8988T (cell line): ENCODE results near the gene TCEAL9.
"Not testable (repeated sequence)": the region's sequence is repeated elsewhere in the genome, so short reads cannot be mapped to it uniquely, and the experiment has no call there.

Experiments
- DNase-seq: peaks from one replicate; pipeline ENCODE4 v3.0.0; 2011

The TCEAL9 gene, protein sequence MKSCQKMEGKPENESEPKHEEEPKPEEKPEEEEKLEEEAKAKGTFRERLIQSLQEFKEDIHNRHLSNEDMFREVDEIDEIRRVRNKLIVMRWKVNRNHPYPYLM

DNA sequence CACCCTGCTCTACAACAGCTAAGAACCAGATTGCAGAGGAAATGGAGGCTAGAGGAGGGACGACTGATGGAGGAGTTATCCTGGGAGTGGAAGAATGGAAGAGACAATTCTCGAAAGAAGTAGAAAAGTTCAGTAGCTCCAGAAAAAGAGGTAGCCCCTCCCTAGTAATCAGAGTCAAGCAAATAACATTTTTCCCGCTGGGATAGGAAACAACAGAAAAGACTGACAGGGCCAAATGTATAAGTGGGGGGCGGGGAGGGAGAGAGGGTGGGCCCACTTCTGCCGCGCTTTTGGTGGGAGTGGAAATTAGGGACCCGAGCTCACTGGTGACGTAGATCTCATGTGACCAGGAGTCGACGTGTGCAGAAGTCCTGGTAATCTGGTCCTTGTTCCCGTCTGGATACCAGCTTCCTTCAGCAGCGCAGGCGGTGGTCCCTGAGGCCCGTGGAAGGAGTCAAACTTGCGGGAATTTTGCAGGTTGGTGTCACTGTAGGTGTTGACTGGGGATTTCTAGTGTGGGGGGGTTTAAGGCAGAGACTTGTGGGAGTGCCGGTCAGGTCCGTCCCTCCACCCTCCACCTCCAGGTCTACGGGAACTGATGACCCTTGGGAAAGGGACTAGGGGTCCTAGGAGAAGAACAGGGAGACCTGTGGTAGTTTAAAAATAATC lies at the start of gene TCEAL9:
TSS of gene TCEAL9 (plus strand) at position 377 of the 669 bp plus-strand sequence. CDS start 1,179 bp downstream, outside the sequence.
- no peak for DNase-seq

DNA sequence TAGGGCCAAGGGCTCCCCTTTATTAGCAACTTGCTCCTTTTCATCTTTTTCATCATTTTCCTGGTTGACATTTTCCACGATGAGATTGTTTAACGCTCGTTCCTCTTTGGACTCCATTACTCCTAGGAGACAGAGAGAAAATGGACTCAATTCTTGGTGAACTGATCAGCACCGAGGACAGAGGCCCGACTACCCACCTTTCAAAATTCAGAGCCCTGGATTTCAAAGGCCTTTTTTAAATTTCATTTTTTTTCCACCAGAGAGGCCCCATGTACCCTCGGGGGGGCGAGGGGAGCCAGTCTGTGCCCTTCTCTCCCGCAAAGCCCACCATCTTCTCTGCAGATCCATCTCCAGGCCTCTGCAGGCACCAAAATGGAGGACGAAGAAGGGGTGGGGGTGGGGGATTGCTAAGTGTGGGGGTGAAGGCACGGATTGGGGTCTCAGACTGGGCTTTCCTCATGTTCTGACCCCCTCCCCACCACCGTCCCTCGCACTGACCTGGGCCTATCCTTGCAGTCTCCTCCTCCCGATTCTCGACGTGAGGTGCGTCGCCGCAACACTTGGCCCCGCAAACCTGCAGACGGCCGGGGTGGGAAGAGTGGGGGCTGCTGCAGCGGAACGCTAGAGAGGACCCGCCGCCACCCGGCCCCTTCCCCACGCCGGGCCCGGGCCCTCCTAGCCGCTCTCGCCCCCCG lies 46.3 kb upstream of the TCEAL9 start:
- DNase-seq, result no peak

DNA sequence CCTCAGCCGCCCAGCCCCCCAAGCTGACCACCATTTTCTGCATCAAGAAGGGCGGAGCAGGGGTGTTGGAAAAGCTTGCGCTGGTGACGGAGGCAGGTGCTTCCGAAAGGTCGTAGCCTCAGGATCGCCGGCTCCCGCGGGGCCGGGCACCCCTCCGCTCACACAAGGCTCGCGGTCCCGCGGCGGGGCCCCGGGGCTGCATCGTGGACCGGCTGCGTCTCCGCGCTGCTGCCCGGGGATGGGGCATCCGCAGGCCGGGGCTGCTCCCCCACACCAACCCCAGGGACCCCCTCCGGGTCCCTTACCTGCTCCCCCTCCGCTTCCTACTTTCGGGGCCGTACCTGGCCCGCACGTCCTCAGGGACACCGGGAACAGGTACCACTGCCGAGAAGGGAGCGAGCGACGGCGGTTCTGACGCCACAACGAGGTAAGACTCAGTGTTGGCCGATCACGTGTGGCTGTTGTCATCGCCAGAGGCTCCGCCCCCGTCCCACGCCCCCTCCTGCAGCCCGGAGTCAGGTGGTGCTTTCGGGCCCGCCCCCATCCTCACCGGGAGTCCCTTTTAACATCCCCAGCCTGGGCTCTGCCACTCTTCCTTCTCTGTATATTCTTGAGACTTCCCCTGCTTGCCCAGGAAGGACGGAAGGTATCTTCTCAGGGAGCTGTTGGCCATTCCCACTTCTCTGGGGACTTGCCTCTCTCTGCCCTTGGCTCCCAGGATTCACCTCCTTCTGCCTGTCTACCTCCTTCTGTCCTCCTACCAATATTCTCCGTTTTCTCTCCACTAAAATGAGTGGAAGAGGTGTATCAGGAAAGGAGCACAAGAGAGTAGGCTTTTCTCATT lies 45.5 kb upstream of the TCEAL9 start, which contains the start of gene BEX2:
TSS of gene BEX2 (minus strand) at position 436 of the 844 bp plus-strand sequence. CDS start 1,014 bp downstream, outside the sequence.
- no peak for DNase-seq

- no peak for DNase-seq
Observed at GRCh38 chrX:103311399-103311780, 44.9 kb upstream of the TCEAL9 start.

- DNase-seq, result no peak
Observed at GRCh38 chrX:103329991-103330390, 26.3 kb upstream of the TCEAL9 start, which contains the start of gene TCEAL7. TCEAL7 (plus strand) TSS chrX:103330239; CDS start chrX:103331404, 1,165 bp downstream.

DNA sequence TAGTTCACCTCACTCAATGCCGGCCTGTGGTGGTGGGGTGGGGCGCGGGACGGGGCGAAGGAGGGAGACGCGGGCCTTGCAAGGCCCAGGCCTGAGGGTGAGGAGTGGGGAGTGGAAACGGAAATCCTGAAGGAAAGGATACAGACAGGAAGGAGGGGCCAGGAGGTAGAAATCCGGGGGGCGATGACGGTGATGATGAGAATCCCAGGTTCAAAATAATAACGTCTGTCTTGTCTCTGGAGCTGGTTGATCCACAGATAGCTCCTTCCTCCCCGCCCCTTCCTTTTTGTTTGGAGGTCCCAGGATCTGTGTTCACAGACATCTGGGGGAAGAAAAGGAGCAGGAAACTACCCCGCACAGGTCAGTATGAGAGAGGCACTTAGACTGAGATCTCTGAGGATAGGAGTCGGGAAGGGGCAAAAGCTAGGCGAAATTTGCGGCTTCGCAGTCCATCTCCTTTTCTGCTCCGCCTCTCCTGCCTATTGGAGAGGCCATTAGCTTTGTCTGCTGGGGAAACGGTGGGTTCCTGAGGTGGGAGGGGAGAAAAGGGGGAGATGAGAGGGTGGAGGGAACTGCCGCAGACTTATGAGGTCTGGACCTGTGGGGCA lies 25.5 kb upstream of the TCEAL9 start:
- no peak for DNase-seq

GRCh38 chrX:103338663-103339062 lies 17.6 kb upstream of the TCEAL9 start:
- no peak for DNase-seq

DNA sequence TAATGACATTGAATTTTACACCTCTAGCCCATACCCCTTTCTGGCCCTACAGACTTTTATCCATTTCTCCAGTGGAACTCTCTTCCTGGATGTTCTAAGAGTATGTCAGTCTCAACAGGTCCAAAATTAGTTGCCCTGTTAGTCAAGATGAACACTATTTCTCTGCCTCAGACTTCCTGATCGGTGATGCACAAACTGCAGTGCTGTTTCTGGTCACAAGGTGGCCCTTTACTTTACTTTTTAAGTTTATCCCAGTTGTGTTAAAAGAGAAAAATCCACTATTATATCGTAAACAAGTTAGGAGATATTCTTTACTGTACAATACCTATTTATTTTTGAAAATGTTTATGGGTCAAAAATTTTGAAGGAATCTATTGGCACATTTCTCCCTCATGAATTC lies 13.2 kb upstream of the TCEAL9 start:
- DNase-seq, result no peak

DNA sequence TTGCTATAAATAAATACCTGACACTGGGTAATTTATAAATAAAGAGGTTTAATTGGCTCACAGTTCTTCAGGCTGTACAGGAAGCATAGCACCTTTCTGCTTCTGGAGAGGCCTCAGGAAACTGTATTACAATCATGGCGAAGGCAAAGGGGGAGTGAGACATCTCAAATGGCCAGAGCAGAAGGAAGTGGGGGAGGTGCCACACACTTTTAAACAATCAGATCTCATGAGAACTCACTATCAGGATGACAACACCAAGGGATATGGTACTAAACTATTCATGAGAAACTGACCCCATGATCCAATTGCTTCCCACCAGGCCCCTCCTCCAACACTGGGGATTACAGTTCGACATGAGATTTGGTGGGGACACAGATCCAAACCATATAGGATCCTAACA lies 11.7 kb upstream of the TCEAL9 start:
- no peak for DNase-seq

GRCh38 chrX:103347682-103348397 lies 8.5 kb upstream of the TCEAL9 start:
- no peak for DNase-seq

DNA sequence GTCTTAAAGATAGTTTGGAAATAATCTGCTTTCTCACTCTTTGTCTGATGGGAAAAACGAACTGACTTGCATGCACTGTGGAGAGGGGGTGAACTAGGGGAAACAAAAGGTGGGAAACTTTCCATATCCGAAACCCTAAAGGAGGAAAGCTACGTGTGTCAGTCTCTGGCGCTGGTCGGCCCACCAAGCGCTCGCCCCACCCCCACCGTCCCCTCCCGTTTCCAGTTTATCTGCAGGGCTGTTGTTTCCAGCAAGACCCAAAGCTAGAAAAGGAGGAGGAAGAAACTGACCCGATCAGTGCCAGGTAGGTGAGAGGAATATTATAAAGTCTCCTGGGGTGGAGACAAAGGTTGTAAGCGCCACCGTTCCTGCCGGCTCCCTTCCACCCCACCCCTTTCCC lies 552 bp downstream of the TCEAL9 start:
- no peak for DNase-seq

DNA sequence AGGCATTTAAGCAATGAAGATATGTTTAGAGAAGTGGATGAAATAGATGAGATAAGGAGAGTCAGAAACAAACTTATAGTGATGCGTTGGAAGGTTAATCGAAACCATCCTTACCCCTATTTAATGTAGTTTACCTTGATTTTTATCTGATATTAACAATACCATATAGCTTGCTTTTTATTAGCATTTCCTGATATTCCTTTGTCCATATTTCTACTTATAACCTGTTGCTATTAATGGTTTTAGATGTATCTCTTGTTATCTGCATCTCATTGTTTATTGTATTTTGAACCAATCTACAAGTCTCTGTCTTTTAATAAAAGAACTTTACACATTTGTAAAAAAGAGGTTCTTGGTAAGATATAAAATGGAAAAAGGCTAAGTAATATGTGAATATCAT lies 1.6 kb downstream of the TCEAL9 start:
- DNase-seq, result no peak

DNA sequence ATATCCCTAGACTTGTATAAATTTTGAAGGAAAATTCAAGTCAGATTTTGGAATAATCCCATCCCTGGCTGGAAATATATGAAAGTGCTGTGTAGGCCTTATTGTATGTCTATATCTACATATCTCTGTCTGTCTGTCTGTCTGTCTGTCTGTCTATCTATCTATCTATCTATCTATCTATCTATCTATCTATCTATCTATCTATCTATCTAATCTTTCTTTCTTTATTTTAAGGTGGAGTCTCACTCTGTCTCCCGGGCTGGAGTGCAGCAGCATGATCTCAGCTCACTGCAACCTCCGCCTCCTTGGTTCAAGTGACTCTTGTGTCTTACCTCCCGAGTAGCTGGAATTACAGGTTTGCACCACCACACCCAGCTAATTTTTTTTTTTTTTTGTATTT lies 3.3 kb downstream of the TCEAL9 start:
- not testable (repeated sequence) for DNase-seq

DNA sequence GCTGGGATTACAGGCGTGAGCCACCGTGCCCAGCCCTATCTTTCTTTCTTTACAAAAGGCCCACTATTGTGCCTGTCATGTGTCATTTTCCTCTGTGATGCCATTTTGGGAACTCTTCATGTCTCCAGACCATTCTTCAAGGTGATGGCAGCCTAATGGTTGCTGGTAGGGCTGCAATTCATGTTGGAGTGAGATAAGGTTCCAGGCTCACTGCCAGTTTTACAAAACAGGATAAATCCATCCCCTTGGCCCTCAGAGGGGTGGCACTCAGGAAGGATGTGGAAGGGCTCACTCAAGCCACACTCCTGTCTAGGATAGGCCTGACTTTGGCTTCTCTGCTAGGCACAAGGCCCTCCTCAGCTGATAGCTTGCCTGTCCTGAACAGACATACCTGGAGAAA lies 3.8 kb downstream of the TCEAL9 start:
- no peak for DNase-seq

DNA sequence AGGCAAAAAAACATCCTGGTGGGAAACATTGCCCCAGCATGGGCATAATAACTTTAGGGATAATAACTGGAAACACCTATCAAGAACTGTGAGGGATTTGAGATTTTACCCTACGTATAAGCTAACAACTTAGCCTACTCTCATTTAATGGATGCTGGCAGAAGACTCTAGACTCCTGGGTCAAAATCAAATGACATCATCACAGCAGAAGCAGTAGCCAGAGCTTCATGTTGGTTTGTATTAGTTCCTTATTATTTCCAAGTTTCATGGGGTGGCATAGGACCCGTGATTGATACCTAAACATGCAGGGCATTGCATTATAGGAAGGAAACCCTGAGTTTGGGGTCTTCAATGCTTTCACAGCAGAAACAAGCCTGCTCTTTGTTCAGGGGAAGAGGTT lies 4.6 kb downstream of the TCEAL9 start:
- DNase-seq, result no peak

DNA sequence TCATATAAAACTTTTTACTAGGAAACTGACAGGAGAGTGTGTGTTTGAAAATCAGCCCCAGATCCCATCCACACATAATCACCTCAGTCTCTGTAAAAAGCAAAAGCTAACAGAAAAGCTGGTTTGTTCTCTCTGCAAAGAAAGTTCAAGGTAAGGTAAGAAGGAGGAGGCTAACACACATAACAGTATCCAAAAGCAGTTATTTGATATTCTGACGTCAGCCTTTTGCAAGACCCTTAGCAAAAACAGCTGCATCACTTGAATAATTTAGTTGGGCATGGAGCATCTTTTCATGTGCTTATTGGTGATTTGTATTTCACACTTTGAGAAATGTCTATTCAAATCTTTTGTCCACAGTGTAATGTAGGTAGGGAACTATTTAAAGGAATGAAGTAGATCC lies 5.5 kb downstream of the TCEAL9 start:
- DNase-seq, result no peak

- no peak for DNase-seq
Observed at GRCh38 chrX:103362474-103362873, 6.2 kb downstream of the TCEAL9 start.

GRCh38 chrX:103363046-103363445 lies 6.7 kb downstream of the TCEAL9 start:
- no peak for DNase-seq

GRCh38 chrX:103367502-103367901 lies 11.2 kb downstream of the TCEAL9 start:
- no peak for DNase-seq

DNA sequence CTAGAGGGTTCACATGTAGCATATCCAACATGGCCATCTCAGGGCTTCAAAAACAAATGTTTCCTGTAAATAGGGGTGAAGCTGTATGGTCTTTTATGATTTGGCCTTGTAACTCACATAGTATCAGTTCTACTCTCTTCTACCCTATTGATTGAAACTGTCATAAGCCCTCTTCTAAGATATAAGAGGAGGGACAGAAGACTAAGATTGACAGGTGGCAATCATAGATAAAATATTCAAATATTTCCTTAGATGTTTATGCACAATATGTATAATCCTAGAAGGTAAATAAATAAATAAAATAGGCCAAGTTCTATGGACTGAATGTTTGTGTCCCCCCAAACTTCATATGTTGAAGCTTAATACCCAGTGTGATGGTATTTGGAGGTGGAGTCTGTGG lies 13.2 kb downstream of the TCEAL9 start:
- DNase-seq, result no peak

- DNase-seq, result no peak
Observed at GRCh38 chrX:103372886-103373285, 16.6 kb downstream of the TCEAL9 start.

DNA sequence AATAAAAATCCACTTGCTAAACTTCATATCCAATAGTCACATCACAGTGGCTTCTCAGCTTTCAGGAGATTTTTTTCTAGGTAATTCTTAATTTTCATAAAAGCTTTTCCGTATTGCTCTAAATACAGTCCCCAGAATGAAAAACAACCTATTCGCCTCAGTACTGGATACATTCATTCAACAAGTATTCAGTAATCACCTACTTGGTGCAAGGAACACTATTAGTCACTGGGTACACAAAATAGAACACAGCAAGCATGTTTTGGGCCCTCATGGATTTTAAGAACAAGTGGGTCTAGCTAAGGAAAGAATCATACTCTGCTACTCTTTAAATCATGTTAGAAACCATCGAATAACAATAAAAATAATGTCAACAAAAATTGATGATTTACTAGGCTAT lies 17.3 kb downstream of the TCEAL9 start:
- DNase-seq, result no peak
